H1 (cell line): ENCODE measurements around the gene ANXA8L1. TPM values are rescaled to one million over a fixed set of nuclear protein-coding genes. Genes with fewer than 3 reads are reported as not detected.
"Not testable (repeated sequence)": the region's sequence is repeated elsewhere in the genome, so short reads cannot be mapped to it uniquely, and the experiment has no call there.

ENCODE experiments used
- CTCF ChIA-PET: fragments of 300-600 bp; sonication (Branson Sonifier 250); formaldehyde crosslinking; loops from one replicate; lab custom pipeline; 2021; ENCODE audit not compliant: partially characterized antibody; lab: Charles Lee
- POLR2A ChIA-PET: fragments of 300-600 bp; sonication (Branson Sonifier 250); formaldehyde crosslinking; loops from one replicate; lab custom pipeline; 2021; ENCODE audit warnings: inconsistent platforms; ENCODE audit not compliant: partially characterized antibody; lab: Charles Lee
- DNase-seq, 2 experiments: peaks; one replicate each; pipeline versions ENCODE4 v3.0.0 to v3.0.0-alpha.2; 2010 to 2022; ENCODE audit warnings: low spot score in 2 of 2, low read depth in 1 of 2, mixed read lengths in 1 of 2
- FAIRE-seq: peaks from 2 replicates; lab custom pipeline; 2011; peaks lifted over from hg19 to GRCh38; lab: Jason Lieb, UNC
- H2AFZ ChIP-seq: 2 replicates; pipeline ENCODE4 v1.8.1; 2012; ENCODE audit warnings: low read length, inconsistent platforms
- H2AK5ac ChIP-seq: 2 replicates; pipeline ENCODE4 v1.6.1; 2013; ENCODE audit warnings: low read depth, low read length
- H2BK120ac ChIP-seq: replicated peaks from 2 replicates; pipeline ENCODE3; 2013; ENCODE audit warnings: low read depth, low read length, inconsistent platforms
- H2BK12ac ChIP-seq: 2 replicates; pipeline ENCODE4 v1.6.1; 2013; ENCODE audit warnings: low read depth, low read length
- H2BK15ac ChIP-seq: 2 replicates; pipeline ENCODE4 v1.6.1; 2013; ENCODE audit warnings: low read length
- H2BK20ac ChIP-seq: 2 replicates; pipeline ENCODE4 v1.6.1; 2013; ENCODE audit warnings: low read length
- H2BK5ac ChIP-seq: 2 replicates; pipeline ENCODE4 v1.6.1; 2013; ENCODE audit warnings: low read depth, low read length
- H3K14ac ChIP-seq: 2 replicates; pipeline ENCODE4 v1.6.1; 2013; ENCODE audit warnings: inconsistent platforms; ENCODE audit not compliant: insufficient read length
- H3K18ac ChIP-seq: 2 replicates; pipeline ENCODE4 v1.6.1; 2013; ENCODE audit warnings: low read length; ENCODE audit errors: extremely low read depth
- H3K23ac ChIP-seq: 2 replicates; pipeline ENCODE4 v1.6.1; 2013; ENCODE audit warnings: inconsistent platforms; ENCODE audit not compliant: insufficient read length
- H3K23me2 ChIP-seq: 2 replicates; pipeline ENCODE4 v1.6.1; 2013; ENCODE audit warnings: low read depth, low read length
- H3K27ac ChIP-seq: 2 replicates; pipeline ENCODE4 v1.6.1; 2011; ENCODE audit warnings: low read depth, low read length, inconsistent platforms
- H3K27me3 ChIP-seq, 4 experiments: replicated peaks in 1 of 4; 1 replicate in 1 of 4; 2 replicates in 3 of 4; pipeline versions ENCODE4 v1.6.1 to v1.8.1; 2011 to 2013; ENCODE audit warnings: low read length in 3 of 4, mild to moderate bottlenecking in 3 of 4, inconsistent platforms in 2 of 4, mixed read lengths in 2 of 4, moderate library complexity in 1 of 4; ENCODE audit not compliant: control insufficient read depth in 3 of 4, insufficient read depth in 3 of 4; ENCODE audit errors: extremely low read depth in 1 of 4
- H3K36me3 ChIP-seq, 4 experiments: 2 replicates each; pipeline versions ENCODE4 v1.6.1 to v1.8.1; 2011 to 2013; ENCODE audit warnings: mild to moderate bottlenecking in 4 of 4, low read length in 3 of 4, moderate library complexity in 2 of 4, control low read depth in 1 of 4, inconsistent platforms in 1 of 4; ENCODE audit not compliant: insufficient read depth in 4 of 4, control insufficient read depth in 2 of 4
- H3K4ac ChIP-seq: replicated peaks from 2 replicates; pipeline ENCODE3; 2013; ENCODE audit warnings: low read length, low read depth, mixed read lengths, inconsistent platforms; ENCODE audit not compliant: insufficient read length
- H3K4me1 ChIP-seq, 4 experiments: replicated peaks in 1 of 4; 1 replicate in 1 of 4; 2 replicates in 3 of 4; pipeline versions ENCODE4 v1.6.1 to v1.8.1; 2011 to 2013; ENCODE audit warnings: low read length in 3 of 4, inconsistent platforms in 2 of 4, mixed read lengths in 1 of 4; ENCODE audit not compliant: insufficient read depth in 4 of 4, control insufficient read depth in 3 of 4
- H3K4me2 ChIP-seq, 2 experiments: 2 replicates each; pipeline versions ENCODE4 v1.6.1 to v1.8.1; 2011 to 2013; ENCODE audit warnings: low read depth in 2 of 2, low read length in 2 of 2, control low read depth in 1 of 2, inconsistent platforms in 1 of 2, mild to moderate bottlenecking in 1 of 2; ENCODE audit not compliant: insufficient read depth in 1 of 2
- H3K4me3 ChIP-seq, 4 experiments: fragments of 200-600, 300-600 bp in 1 of 4; sonication (generic), shearing (Covaris generic), sonication (Bioruptor Twin) in 1 of 4; 2 replicates each; pipeline versions ENCODE4 v1.5.1 to v1.8.1; 2011 to 2016; ENCODE audit warnings: low read length in 4 of 4, low read depth in 3 of 4, control low read depth in 2 of 4, inconsistent platforms in 2 of 4, mild to moderate bottlenecking in 2 of 4, mixed read lengths in 1 of 4, moderate library complexity in 1 of 4; ENCODE audit not compliant: insufficient read depth in 2 of 4; ENCODE audit errors: extremely low read depth in 1 of 4
- H3K56ac ChIP-seq: replicated peaks from 2 replicates; pipeline ENCODE3; 2013; ENCODE audit warnings: low read depth, mild to moderate bottlenecking, mixed read lengths, low read length, inconsistent platforms; ENCODE audit not compliant: insufficient read length
- H3K79me1 ChIP-seq: 2 replicates; pipeline ENCODE4 v1.6.1; 2013; ENCODE audit warnings: low read depth, low read length, control low read depth
- H3K79me2 ChIP-seq, 2 experiments: 2 replicates each; pipeline versions ENCODE4 v1.6.1 to v1.8.1; 2012 to 2013; ENCODE audit warnings: low read length in 2 of 2, mild to moderate bottlenecking in 2 of 2, inconsistent platforms in 1 of 2; ENCODE audit not compliant: insufficient read depth in 2 of 2, control insufficient read depth in 1 of 2
- H3K9ac ChIP-seq, 4 experiments: replicated peaks in 1 of 4; 1 replicate in 1 of 4; 2 replicates in 3 of 4; pipeline versions ENCODE4 v1.6.1 to v1.8.1; 2011 to 2013; ENCODE audit warnings: low read depth in 3 of 4, low read length in 3 of 4, control low read depth in 2 of 4, mild to moderate bottlenecking in 2 of 4, moderate library complexity in 2 of 4, inconsistent platforms in 1 of 4; ENCODE audit errors: extremely low read depth in 1 of 4
- H3K9me3 ChIP-seq, 2 experiments: 2 replicates each; pipeline versions ENCODE4 v1.6.1 to v1.8.1; 2012 to 2013; ENCODE audit warnings: mild to moderate bottlenecking in 2 of 2, moderate library complexity in 2 of 2, control low read depth in 1 of 2, inconsistent platforms in 1 of 2, low read depth in 1 of 2, low read length in 1 of 2, mixed read lengths in 1 of 2; ENCODE audit not compliant: insufficient read depth in 2 of 2
- H4K20me1 ChIP-seq, 2 experiments: replicated peaks in 1 of 2; 2 replicates each; pipeline versions ENCODE3 to v1.8.1; 2011 to 2013; ENCODE audit warnings: inconsistent platforms in 2 of 2, low read length in 2 of 2, mild to moderate bottlenecking in 1 of 2; ENCODE audit not compliant: insufficient read depth in 2 of 2, control insufficient read depth in 1 of 2
- H4K5ac ChIP-seq: 2 replicates; pipeline ENCODE4 v1.6.1; 2013; ENCODE audit warnings: low read length, low read depth, mixed read lengths, inconsistent platforms; ENCODE audit not compliant: insufficient read length
- H4K8ac ChIP-seq: 2 replicates; pipeline ENCODE4 v1.8.0; 2013; ENCODE audit warnings: mild to moderate bottlenecking, moderate library complexity, low read length, inconsistent platforms; ENCODE audit not compliant: insufficient read depth; ENCODE audit errors: extremely low read depth
- H4K91ac ChIP-seq: replicated peaks from 2 replicates; pipeline ENCODE3; 2013; ENCODE audit warnings: low read length, mixed read lengths, inconsistent platforms; ENCODE audit not compliant: insufficient read length
- WGBS, 2 experiments: shearing (Covaris generic) in 1 of 2; methylation state at CpG; one replicate each; pipeline versions ENCODE4 v1.1.6 to v1.1.7; 2013 to 2015; ENCODE audit warnings: low lambda C conversion rate in 2 of 2, mixed read lengths in 2 of 2, inconsistent platforms in 1 of 2, low coverage in 1 of 2, missing lambda C conversion rate in 1 of 2; ENCODE audit not compliant: insufficient replicate concordance in 2 of 2, insufficient coverage in 1 of 2, insufficient read length in 1 of 2; ENCODE audit errors: extremely low coverage in 1 of 2, missing lambda C conversion rate in 1 of 2; 5-methylcytosine and 5-hydroxymethylcytosine counted together
- polyA plus RNA-seq, 7 experiments: library from polyadenylated mRNA; depleted of rRNA in 3 of 7; stranded (reverse) in 5 of 7; unstranded in 2 of 7; fragments of >200 nt in 5 of 7; fragments of 200-250 nt in 2 of 7; gene quantifications; 1 replicate in 5 of 7; 2 replicates in 1 of 7; 4 replicates in 1 of 7; pipeline versions ENCODE4 v1.2.1 to v1.2.3, GENCODE V29; 2011 to 2013; ENCODE audit warnings: missing spikeins in 2 of 7, mixed read lengths in 2 of 7
- total RNA-seq: library from RNA; stranded (reverse); fragmentation: NEBNext Ultra II Directional; extraction: Animal tissue kit (Norgen Biotek cat#: 25700); gene quantifications from 2 replicates; pipeline ENCODE4 v1.2.1, GENCODE V29; 2021

The ANXA8L1 gene
- total and polyA plus RNA-seq, 2 of the 8 experiments (the other 6 are each of a cell fraction or from before 2014, with no cell fraction given): not detected

DNA sequence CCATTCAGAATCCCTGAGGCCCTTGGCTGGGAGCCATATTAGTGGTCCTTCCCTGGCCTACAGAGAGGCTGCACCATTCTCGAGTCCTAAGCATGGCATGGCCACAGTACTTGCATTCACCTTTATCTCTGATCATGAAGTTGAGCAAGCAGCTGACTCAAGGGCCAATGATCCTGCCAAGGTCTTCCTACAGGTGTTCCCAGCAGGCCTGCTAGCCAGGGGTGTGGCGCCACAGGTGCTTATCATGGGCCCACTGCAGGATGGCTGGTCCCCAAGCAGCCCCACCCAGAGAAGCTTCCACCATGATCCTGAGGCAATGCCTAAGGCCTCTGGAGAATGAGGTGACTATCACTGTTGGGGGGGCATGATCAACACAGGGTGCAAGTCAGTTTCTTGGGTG is 48.0 kb downstream of the ANXA8L1 start:
- H3K14ac ChIP-seq, H2BK12ac ChIP-seq, FAIRE-seq, H2BK20ac ChIP-seq, H3K4ac ChIP-seq, POLR2A ChIA-PET, H3K4me3 ChIP-seq, H3K18ac ChIP-seq, CTCF ChIA-PET, H4K5ac ChIP-seq, H3K56ac ChIP-seq, H2AK5ac ChIP-seq, H3K9ac ChIP-seq, H3K79me2 ChIP-seq, H3K27ac ChIP-seq, H2BK15ac ChIP-seq, H3K23me2 ChIP-seq, H2BK5ac ChIP-seq, H3K36me3 ChIP-seq, DNase-seq, H3K79me1 ChIP-seq, H3K4me1 ChIP-seq, H3K9me3 ChIP-seq, H3K27me3 ChIP-seq, H3K23ac ChIP-seq, H2AFZ ChIP-seq, H4K91ac ChIP-seq, H4K8ac ChIP-seq, H2BK120ac ChIP-seq, H3K4me2 ChIP-seq, H4K20me1 ChIP-seq: not testable (repeated sequence)
- WGBS, 2 experiments: no CpG with 5 or more reads among the region's 2 CpGs

DNA sequence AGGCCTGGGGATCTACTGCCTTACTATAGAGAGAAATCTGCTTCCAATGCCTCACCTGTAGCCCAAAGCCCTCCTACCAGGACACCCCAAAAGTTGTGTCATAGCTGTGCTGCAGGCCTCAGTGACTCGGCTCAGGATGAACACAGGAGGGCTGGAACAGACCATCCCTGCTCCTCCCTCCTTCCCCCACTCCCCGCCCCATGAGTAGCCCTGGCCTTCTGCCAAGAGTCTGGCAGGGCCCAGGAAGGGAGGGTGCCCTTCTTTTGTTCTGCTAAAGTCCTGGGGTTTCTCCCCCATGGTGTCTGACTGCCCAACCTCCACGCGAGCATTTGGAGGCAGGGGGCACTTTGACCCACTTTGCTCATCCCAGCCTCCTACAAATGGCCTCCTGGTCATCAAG is 65.4 kb downstream of the ANXA8L1 start:
- H3K27me3 ChIP-seq, H3K56ac ChIP-seq, H3K23me2 ChIP-seq, H2BK15ac ChIP-seq, H4K91ac ChIP-seq, H3K4ac ChIP-seq, CTCF ChIA-PET, H3K4me2 ChIP-seq, H2AK5ac ChIP-seq, H3K36me3 ChIP-seq, H3K79me2 ChIP-seq, H3K4me3 ChIP-seq, H2BK12ac ChIP-seq, H3K14ac ChIP-seq, FAIRE-seq, H2BK5ac ChIP-seq, H3K79me1 ChIP-seq, POLR2A ChIA-PET, H3K4me1 ChIP-seq, H2BK20ac ChIP-seq, H3K9me3 ChIP-seq, H3K27ac ChIP-seq, H4K5ac ChIP-seq, H2BK120ac ChIP-seq, DNase-seq, H3K18ac ChIP-seq, H3K23ac ChIP-seq, H4K8ac ChIP-seq, H2AFZ ChIP-seq, H4K20me1 ChIP-seq, H3K9ac ChIP-seq: not testable (repeated sequence)
- no CpG with 5 or more reads among the region's 4 CpGs for WGBS, 2 experiments
